GM12878 (cell line): ENCODE results near the gene TPPP. TPM values are rescaled to one million over a fixed set of nuclear protein-coding genes. Genes with fewer than 3 reads are reported as not detected.

Source experiments
- ATAC-seq: fragments of 200-7000 bp; cut with Tn5 transposase; 3 replicates; pipeline ENCODE4 v1.9.1; 2020; ENCODE audit warnings: mild to moderate bottlenecking, moderate library complexity
- BruUV-seq: library from RNA; stranded (reverse); fragments of 400-500 nt; replicated peaks from 2 replicates; lab custom pipeline; 2021; lab: Mats Ljungman, UMichigan
- CTCF ChIA-PET: fragments of 300-600 bp; sonication (Branson Sonifier 250); formaldehyde crosslinking; extraction: SDS; loops from one replicate; lab custom pipeline; 2021; ENCODE audit warnings: inconsistent platforms; lab: Yijun Ruan, JAX
- POLR2A ChIA-PET: fragments of 350-600 bp; formaldehyde crosslinking; extraction: SDS; loops from one replicate; lab custom pipeline; 2021; ENCODE audit warnings: inconsistent platforms; lab: Charles Lee
- RAD21 ChIA-PET: fragments of 300-600 bp; sonication (Branson Sonifier 250); formaldehyde crosslinking; loops from one replicate; lab custom pipeline; 2023; ENCODE audit warnings: antibody characterized with exemption; ENCODE audit not compliant: unreplicated experiment; lab: Charles Lee
- SMC1A ChIA-PET: fragments of 300-600 bp; sonication (Branson Sonifier 250); formaldehyde crosslinking; loops from one replicate; lab custom pipeline; 2023; ENCODE audit not compliant: unreplicated experiment, uncharacterized antibody; lab: Charles Lee
- DNase-seq: peaks from one replicate; pipeline ENCODE4 v3.0.0-alpha.2; 2011; ENCODE audit warnings: low read depth, low spot score
- FAIRE-seq: peaks from 3 replicates; lab custom pipeline; 2011; peaks lifted over from hg19 to GRCh38; lab: Jason Lieb, UNC
- H2AFZ ChIP-seq: 2 replicates; pipeline ENCODE4 v1.6.0; 2011; ENCODE audit warnings: low read depth, low read length, control low read depth; ENCODE audit not compliant: control insufficient read depth
- H3K27ac ChIP-seq: 2 replicates; pipeline ENCODE4 v1.5.1; 2011; ENCODE audit warnings: control low read depth; ENCODE audit not compliant: control insufficient read depth, insufficient read depth
- H3K27me3 ChIP-seq, 2 experiments: replicated peaks in 1 of 2; 2 replicates each; pipeline versions ENCODE4 v1.6.0 to v1.6.1; 2011; ENCODE audit warnings: low read length in 1 of 2; ENCODE audit not compliant: control insufficient read depth in 2 of 2, insufficient read depth in 2 of 2
- H3K36me3 ChIP-seq, 2 experiments: 2 replicates each; pipeline ENCODE4 v1.5.1; 2011; ENCODE audit warnings: low read length in 1 of 2; ENCODE audit not compliant: control insufficient read depth in 2 of 2, insufficient read depth in 2 of 2
- H3K4me1 ChIP-seq: 2 replicates; pipeline ENCODE4 v1.6.1; 2011; ENCODE audit warnings: mild to moderate bottlenecking, low read length, moderate library complexity, mixed read lengths; ENCODE audit not compliant: control insufficient read depth, insufficient read depth
- H3K4me2 ChIP-seq: 2 replicates; pipeline ENCODE4 v1.6.0; 2011; ENCODE audit warnings: control low read depth; ENCODE audit not compliant: control insufficient read depth, insufficient read depth
- H3K4me3 ChIP-seq: fragments of 200-600 bp; sonication (generic); 2 replicates; pipeline ENCODE4 v1.5.1; 2016
- H3K79me2 ChIP-seq: 2 replicates; pipeline ENCODE4 v1.6.0; 2011; ENCODE audit warnings: low read length; ENCODE audit not compliant: control insufficient read depth, insufficient read depth
- H3K9ac ChIP-seq: 2 replicates; pipeline ENCODE4 v1.8.0; 2011; ENCODE audit warnings: low read length, control low read depth, mixed read lengths; ENCODE audit not compliant: control insufficient read depth, insufficient read depth
- H3K9me3 ChIP-seq: replicated peaks from 3 replicates; pipeline ENCODE4 v1.5.1; 2011; ENCODE audit warnings: mild to moderate bottlenecking, low read length; ENCODE audit not compliant: control insufficient read depth, insufficient read depth
- H4K20me1 ChIP-seq: 2 replicates; pipeline ENCODE4 v1.6.0; 2011; ENCODE audit not compliant: control insufficient read depth, insufficient read depth
- CBFB ChIP-seq: IDR thresholded peaks from 2 replicates; pipeline ENCODE4 v1.6.1; 2016; ENCODE audit warnings: antibody characterized with exemption, low read depth
- CEBPZ ChIP-seq: fragments of 150-350 bp; IDR thresholded peaks from 2 replicates; pipeline ENCODE4 v1.6.1; 2016; ENCODE audit warnings: low read depth, low read length
- DPF2 ChIP-seq: fragments of 450-650 bp; IDR thresholded peaks from 2 replicates; pipeline ENCODE4 v1.6.1; 2017; ENCODE audit warnings: mild to moderate bottlenecking
- FOXM1 ChIP-seq: IDR thresholded peaks from 2 replicates; pipeline ENCODE4 v1.6.1; 2012; ENCODE audit warnings: low read depth, mild to moderate bottlenecking, inconsistent platforms, low read length, moderate library complexity
- IRF4 ChIP-seq: IDR thresholded peaks from 2 replicates; pipeline ENCODE4 v1.6.1; 2011; ENCODE audit warnings: low read depth, low read length
- MTA3 ChIP-seq: IDR thresholded peaks from 2 replicates; pipeline ENCODE4 v1.6.1; 2012; ENCODE audit warnings: low read length, inconsistent platforms, borderline replicate concordance
- POLR2AphosphoS5 ChIP-seq: IDR thresholded peaks from 2 replicates; pipeline ENCODE4 v1.6.1; 2011; ENCODE audit warnings: mild to moderate bottlenecking, low read length, inconsistent platforms
- RELB ChIP-seq: fragments of 450-650 bp; IDR thresholded peaks from 2 replicates; pipeline ENCODE4 v1.6.1; 2017; ENCODE audit warnings: low read depth, mild to moderate bottlenecking, moderate library complexity
- ZNF217 ChIP-seq: fragments of 450-650 bp; IDR thresholded peaks from 2 replicates; pipeline ENCODE4 v1.6.1; 2017; ENCODE audit warnings: antibody characterized with exemption, mild to moderate bottlenecking
- WGBS: methylation state at CpG from one replicate; pipeline ENCODE4 v1.1.6; 2016; ENCODE audit warnings: low lambda C conversion rate; ENCODE audit not compliant: insufficient replicate concordance, insufficient coverage; ENCODE audit errors: missing lambda C conversion rate; 5-methylcytosine and 5-hydroxymethylcytosine counted together
- in situ Hi-C: fragments of 300-500 bp; cut with MboI; formaldehyde crosslinking; loops from 9 replicates; pipeline ENCODE4 v1.14.3; 2018; ENCODE audit warnings: mixed read lengths
- intact Hi-C: fragments of 100-400 bp; cut with micrococcal nuclease; formaldehyde crosslinking; loops from one replicate; pipeline ENCODE4 v1.14.2; 2022; ENCODE audit not compliant: unreplicated experiment
- polyA plus RNA-seq, 11 experiments: library from polyadenylated mRNA; depleted of rRNA in 4 of 11; unstranded in 6 of 11; stranded (reverse) in 5 of 11; fragments of >200 nt; fragmentation: Nextera tagmentation in 4 of 11; fragmentation: Illumina TruSeq in 1 of 11; extraction: Ambion mirVana in 4 of 11; extraction: Trizol in 1 of 11; gene quantifications; 1 replicate in 1 of 11; 2 replicates in 10 of 11; pipeline versions ENCODE4 v1.2.1 to v1.2.3, GENCODE V29; 2011 to 2016; ENCODE audit warnings: inconsistent platforms in 2 of 11, missing spikeins in 2 of 11, low read depth in 1 of 11
- total RNA-seq, 4 experiments: library from RNA; depleted of rRNA in 3 of 4; stranded (reverse); fragments of >200 nt in 3 of 4; fragmentation: Illumina TruSeq in 1 of 4; extraction: Trizol in 1 of 4; gene quantifications; 2 replicates each; pipeline versions ENCODE4 v1.2.1 to v1.2.3, GENCODE V29; 2013 to 2021
- TF ChIP-seq, protein P1 (sequence below): fragments of 450-650 bp; IDR thresholded peaks from 2 replicates; pipeline ENCODE4 v1.6.1; 2016; ENCODE audit warnings: mild to moderate bottlenecking, moderate library complexity, borderline replicate concordance

Gene TPPP
- total and polyA plus RNA-seq, 10 of the 15 experiments (the other 5 are each of a cell fraction or from before 2014, with no cell fraction given) = under 0.01 to 0.24 (median 0.04) TPM; not detected in 4

DNA sequence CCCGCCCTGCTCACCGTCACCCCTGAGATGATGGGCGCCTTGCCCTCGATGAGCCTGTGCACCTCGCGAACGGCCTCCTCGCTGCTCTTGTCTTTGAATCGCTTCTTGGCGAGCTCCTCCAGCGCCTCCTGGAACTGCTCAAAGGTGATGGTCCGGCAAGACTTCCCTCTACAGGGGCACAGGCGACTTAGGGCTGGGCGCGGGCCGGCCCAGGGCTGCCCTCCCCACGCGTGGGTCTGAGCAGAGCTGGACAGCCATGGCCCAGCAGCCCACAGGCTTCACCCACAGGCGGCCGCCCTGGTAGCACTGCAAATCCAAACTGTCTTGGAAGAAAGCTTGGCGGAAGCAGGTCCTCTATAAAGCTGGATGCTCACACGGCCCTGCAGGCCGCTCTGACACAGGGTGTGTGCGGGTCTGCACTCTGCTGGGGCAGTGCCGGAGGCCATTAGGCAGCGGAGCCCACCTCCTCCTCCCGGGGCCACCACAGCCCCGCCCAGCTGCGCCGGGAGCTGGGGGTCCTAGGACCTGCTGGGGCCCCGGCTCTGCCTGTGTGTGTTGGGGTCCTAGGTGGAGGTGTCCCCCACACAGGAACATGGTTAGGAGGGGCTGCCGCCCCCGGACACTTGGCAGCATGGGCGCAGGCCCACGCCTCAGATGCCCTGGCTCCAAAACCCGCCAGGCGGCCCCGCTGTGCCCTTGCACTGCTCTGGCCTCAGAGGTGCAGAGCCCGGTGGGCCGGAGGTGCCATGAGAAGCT, 27.0 kb downstream of the TPPP start (continued):
- TF ChIP-seq RELB (no peak), CBFB (no peak), POLR2AphosphoS5 (no peak), IRF4 (no peak)

- WGBS = 50% methylated on average over 2 of the region's 8 CpGs
- Histone ChIP-seq H2AFZ (no peak overlapping the region), H3K79me2 (no peaks in the 10 kb centered on the region), H3K9ac (no peak overlapping the region), H3K27me3 (no peaks in the 10 kb centered on the region), H3K27ac (no peak overlapping the region), H3K36me3 (peaks cover 1 to 12% of the 10 kb centered on the region in 2 experiments; a peak in 3 of 4 replicates), H3K9me3 (no peaks in the 10 kb centered on the region), H3K4me2 (no peak overlapping the region), H4K20me1 (no peaks in the 10 kb centered on the region), H3K4me1 (no peaks in the 10 kb centered on the region), H3K4me3 (no peak overlapping the region)
- SMC1A ChIA-PET = no interaction called here
- DNase-seq (no peak), FAIRE-seq (no peak), ATAC-seq (no peak)
- CTCF ChIA-PET = no interaction called here
- in situ Hi-C loops (no loop called here), intact Hi-C loops (no loop called here)
- RAD21 ChIA-PET = interaction anchor here (1.4 kb wide), 1 partner anchor 348 kb away, joined by 4 read pairs; no protein-coding TSS in a partner anchor
- POLR2A ChIA-PET = no interaction called here
- no TSS peak for BruUV-seq
- no peak for TF ChIP-seq MTA3
- TF ChIP-seq, protein P1, sequence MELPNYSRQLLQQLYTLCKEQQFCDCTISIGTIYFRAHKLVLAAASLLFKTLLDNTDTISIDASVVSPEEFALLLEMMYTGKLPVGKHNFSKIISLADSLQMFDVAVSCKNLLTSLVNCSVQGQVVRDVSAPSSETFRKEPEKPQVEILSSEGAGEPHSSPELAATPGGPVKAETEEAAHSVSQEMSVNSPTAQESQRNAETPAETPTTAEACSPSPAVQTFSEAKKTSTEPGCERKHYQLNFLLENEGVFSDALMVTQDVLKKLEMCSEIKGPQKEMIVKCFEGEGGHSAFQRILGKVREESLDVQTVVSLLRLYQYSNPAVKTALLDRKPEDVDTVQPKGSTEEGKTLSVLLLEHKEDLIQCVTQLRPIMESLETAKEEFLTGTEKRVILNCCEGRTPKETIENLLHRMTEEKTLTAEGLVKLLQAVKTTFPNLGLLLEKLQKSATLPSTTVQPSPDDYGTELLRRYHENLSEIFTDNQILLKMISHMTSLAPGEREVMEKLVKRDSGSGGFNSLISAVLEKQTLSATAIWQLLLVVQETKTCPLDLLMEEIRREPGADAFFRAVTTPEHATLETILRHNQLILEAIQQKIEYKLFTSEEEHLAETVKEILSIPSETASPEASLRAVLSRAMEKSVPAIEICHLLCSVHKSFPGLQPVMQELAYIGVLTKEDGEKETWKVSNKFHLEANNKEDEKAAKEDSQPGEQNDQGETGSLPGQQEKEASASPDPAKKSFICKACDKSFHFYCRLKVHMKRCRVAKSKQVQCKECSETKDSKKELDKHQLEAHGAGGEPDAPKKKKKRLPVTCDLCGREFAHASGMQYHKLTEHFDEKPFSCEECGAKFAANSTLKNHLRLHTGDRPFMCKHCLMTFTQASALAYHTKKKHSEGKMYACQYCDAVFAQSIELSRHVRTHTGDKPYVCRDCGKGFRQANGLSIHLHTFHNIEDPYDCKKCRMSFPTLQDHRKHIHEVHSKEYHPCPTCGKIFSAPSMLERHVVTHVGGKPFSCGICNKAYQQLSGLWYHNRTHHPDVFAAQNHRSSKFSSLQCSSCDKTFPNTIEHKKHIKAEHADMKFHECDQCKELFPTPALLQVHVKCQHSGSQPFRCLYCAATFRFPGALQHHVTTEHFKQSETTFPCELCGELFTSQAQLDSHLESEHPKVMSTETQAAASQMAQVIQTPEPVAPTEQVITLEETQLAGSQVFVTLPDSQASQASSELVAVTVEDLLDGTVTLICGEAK = no peak
- TF ChIP-seq CEBPZ = no peak
- TF ChIP-seq DPF2 = no peak
- TF ChIP-seq FOXM1 = no peak
- TF ChIP-seq ZNF217 = no peak
Observed at GRCh38 chr5:665541-665955, 27.6 kb downstream of the TPPP start.
